Inferior parietal cortex (tissue), 1 donor: ENCODE measurements around the gene NBPF20.
"Not testable (repeated sequence)": the region's sequence is repeated elsewhere in the genome, so short reads cannot be mapped to it uniquely, and the experiment has no call there.

Experiments
- DNase-seq: peaks from one replicate; pipeline ENCODE4 v3.0.0-alpha.2; 2016; ENCODE audit errors: extremely low spot score

The NBPF20 gene

GRCh38 chr1:145425436-145426029 is at the start of gene NBPF20:
Gene NBPF20, minus strand, starts transcription at chr1:145425603. Its CDS starts 20,331 bp downstream, at chr1:145405272.
- peak; percentile 80 for DNase-seq

- DNase-seq: not testable (repeated sequence)
Measured at GRCh38 chr1:145474837-145475368, 49.5 kb upstream of the NBPF20 start.

GRCh38 chr1:145472731-145473130 is 47.3 kb upstream of the NBPF20 start:
- not testable (repeated sequence) for DNase-seq

GRCh38 chr1:145471365-145471764 is 46.0 kb upstream of the NBPF20 start:
- not testable (repeated sequence) for DNase-seq

- peak; percentile 68 for DNase-seq
Measured at GRCh38 chr1:145465405-145466144, 40.2 kb upstream of the NBPF20 start.

- DNase-seq: not testable (repeated sequence)
Measured at GRCh38 chr1:145464708-145465336, 39.4 kb upstream of the NBPF20 start.

- DNase-seq: not testable (repeated sequence)
Measured at GRCh38 chr1:145464017-145464416, 38.6 kb upstream of the NBPF20 start.

GRCh38 chr1:145460684-145461083 is 35.3 kb upstream of the NBPF20 start:
- DNase-seq: not testable (repeated sequence)

- not testable (repeated sequence) for DNase-seq
Measured at GRCh38 chr1:145460048-145460447, 34.6 kb upstream of the NBPF20 start.

- DNase-seq: not testable (repeated sequence)
Measured at GRCh38 chr1:145459591-145459990, 34.2 kb upstream of the NBPF20 start.

- not testable (repeated sequence) for DNase-seq
Measured at GRCh38 chr1:145459063-145459462, 33.7 kb upstream of the NBPF20 start.

GRCh38 chr1:145454824-145455177 is 29.4 kb upstream of the NBPF20 start:
- not testable (repeated sequence) for DNase-seq

GRCh38 chr1:145453873-145454823 is 28.7 kb upstream of the NBPF20 start:
- not testable (repeated sequence) for DNase-seq

- DNase-seq: not testable (repeated sequence)
Measured at GRCh38 chr1:145452506-145452905, 27.1 kb upstream of the NBPF20 start.

GRCh38 chr1:145451914-145452313 is 26.5 kb upstream of the NBPF20 start:
- not testable (repeated sequence) for DNase-seq

GRCh38 chr1:145445219-145445618 is 19.8 kb upstream of the NBPF20 start:
- DNase-seq: not testable (repeated sequence)

- not testable (repeated sequence) for DNase-seq
Measured at GRCh38 chr1:145442340-145442739, 16.9 kb upstream of the NBPF20 start.

- not testable (repeated sequence) for DNase-seq
Measured at GRCh38 chr1:145431363-145432256, 6.2 kb upstream of the NBPF20 start.

- DNase-seq: not testable (repeated sequence)
Measured at GRCh38 chr1:145430830-145431229, 5.4 kb upstream of the NBPF20 start.

- not testable (repeated sequence) for DNase-seq
Measured at GRCh38 chr1:145429329-145429728, 3.9 kb upstream of the NBPF20 start.
